ENCODE results near the gene LRRC75A. TPM values are rescaled to one million over a fixed set of nuclear protein-coding genes. Genes with fewer than 3 reads are reported as not detected.

The LRRC75A gene
- total RNA-seq, 4 donors from 2014 or later = 4.0 to 16.7 (median 7.8) TPM

DNA sequence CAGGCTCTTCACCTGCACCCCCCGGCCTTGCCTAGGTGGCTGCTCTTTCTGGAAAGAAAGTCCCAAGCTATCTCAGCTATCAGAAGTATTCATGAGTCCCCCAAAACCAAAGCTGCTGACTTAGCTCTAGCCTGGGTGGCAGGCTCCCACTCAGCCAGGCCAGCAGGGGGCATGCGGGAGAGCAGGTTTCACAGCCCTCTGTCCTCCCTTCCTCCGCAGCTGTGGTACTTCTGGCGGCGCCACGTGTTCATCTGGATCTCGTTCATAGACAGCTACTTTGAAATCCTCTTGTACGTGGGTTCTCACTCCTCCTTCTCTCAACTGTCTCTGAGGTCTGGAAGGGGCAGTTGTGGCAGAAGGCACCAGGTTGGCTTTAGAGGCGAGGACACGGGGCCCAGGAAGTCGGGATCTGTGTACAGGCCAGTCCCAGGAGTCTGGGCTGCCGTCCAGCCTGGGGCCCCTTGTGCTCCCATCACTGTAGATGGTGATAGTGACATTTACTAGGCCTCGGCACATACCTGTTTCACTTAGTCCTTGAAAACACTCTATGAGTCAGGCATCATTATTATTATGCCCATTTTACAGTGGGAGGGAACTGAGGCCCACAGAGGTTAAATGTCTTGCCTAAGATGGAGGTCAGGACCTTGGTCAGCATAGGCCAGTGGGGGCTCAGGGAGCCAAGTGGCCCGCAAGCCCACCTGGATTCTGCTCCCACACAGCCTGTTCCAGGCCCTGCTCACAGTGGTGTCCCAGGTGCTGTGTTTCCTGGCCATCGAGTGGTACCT, 63.7 kb downstream of the LRRC75A start:
- DNase-seq = peak; percentile 74 to 77
- no peaks in the 10 kb centered on the region for H3K36me3 ChIP-seq
- H3K4me3 ChIP-seq (replicated peaks in 1 of 3) = no peak overlapping the region
- no peaks in the 10 kb centered on the region for H3K9me3 ChIP-seq
- no peak for TF ChIP-seq POLR2A (IDR thresholded peaks at IDR 0.05)
- TF ChIP-seq, protein P1, sequence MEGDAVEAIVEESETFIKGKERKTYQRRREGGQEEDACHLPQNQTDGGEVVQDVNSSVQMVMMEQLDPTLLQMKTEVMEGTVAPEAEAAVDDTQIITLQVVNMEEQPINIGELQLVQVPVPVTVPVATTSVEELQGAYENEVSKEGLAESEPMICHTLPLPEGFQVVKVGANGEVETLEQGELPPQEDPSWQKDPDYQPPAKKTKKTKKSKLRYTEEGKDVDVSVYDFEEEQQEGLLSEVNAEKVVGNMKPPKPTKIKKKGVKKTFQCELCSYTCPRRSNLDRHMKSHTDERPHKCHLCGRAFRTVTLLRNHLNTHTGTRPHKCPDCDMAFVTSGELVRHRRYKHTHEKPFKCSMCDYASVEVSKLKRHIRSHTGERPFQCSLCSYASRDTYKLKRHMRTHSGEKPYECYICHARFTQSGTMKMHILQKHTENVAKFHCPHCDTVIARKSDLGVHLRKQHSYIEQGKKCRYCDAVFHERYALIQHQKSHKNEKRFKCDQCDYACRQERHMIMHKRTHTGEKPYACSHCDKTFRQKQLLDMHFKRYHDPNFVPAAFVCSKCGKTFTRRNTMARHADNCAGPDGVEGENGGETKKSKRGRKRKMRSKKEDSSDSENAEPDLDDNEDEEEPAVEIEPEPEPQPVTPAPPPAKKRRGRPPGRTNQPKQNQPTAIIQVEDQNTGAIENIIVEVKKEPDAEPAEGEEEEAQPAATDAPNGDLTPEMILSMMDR (IDR thresholded peaks at IDR 0.05) = peak in 5 of 6 experiments; percentile 46 to 77 (median 65)
- H3K27me3 ChIP-seq = no peaks in the 10 kb centered on the region
- intact Hi-C loops (cut with DNase I) = no loop called here
- 41 to 59% methylated on average over 14 of the region's 15 CpGs for WGBS, 2 donors
- H3K27ac ChIP-seq = no peak overlapping the region
- H3K4me1 ChIP-seq = no peaks in the 10 kb centered on the region

GRCh38 chr17:16427020-16427419, 65.0 kb downstream of the LRRC75A start:
- TF ChIP-seq, protein P1 (IDR thresholded peaks at IDR 0.05) = no peak
- TF ChIP-seq POLR2A (IDR thresholded peaks at IDR 0.05) = no peak
- WGBS, 2 donors = 99 to 100% methylated on average over 3 of the region's 3 CpGs
- Histone ChIP-seq H3K9me3 (no peaks in the 10 kb centered on the region), H3K27ac (no peak overlapping the region), H3K36me3 (no peaks in the 10 kb centered on the region), H3K27me3 (no peaks in the 10 kb centered on the region), H3K4me3 (replicated peaks in 1 of 3) (no peak overlapping the region), H3K4me1 (no peaks in the 10 kb centered on the region)
- DNase-seq = no peak
- intact Hi-C loops (cut with DNase I) = no loop called here

- DNase-seq = no peak
- Histone ChIP-seq H3K36me3 (no peaks in the 10 kb centered on the region), H3K9me3 (no peaks in the 10 kb centered on the region), H3K27me3 (no peaks in the 10 kb centered on the region), H3K4me3 (replicated peaks in 1 of 3) (no peak overlapping the region), H3K4me1 (no peaks in the 10 kb centered on the region), H3K27ac (no peak overlapping the region)
- WGBS, 2 donors = 64 to 69% methylated on average over 19 of the region's 20 CpGs
- TF ChIP-seq POLR2A (IDR thresholded peaks at IDR 0.05) = no peak
- TF ChIP-seq, protein P1 (IDR thresholded peaks at IDR 0.05) = no peak
- intact Hi-C loops (cut with DNase I) = no loop called here
Observed at GRCh38 chr17:16425698-16426659, 66.0 kb downstream of the LRRC75A start.

DNA sequence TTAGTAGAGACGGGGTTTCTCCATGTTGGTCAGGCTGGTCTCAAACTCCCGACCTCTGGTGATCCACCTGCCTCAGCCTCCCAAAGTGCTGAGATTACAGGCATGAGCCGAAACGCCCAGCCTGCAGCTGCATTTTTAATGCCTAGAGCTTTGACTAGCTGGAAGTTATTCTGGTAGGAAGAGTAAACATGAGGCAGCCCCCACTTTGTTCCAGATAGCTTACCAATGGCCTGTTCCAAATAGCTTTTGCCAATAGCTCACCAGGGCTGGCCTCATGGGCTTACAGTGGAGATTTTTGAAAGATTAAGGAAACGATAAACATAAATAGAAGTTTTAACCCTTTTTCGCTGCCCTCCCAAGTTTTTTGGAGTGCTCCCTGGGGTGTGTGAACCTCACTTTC, 66.8 kb downstream of the LRRC75A start:
- H3K36me3 ChIP-seq = no peaks in the 10 kb centered on the region

More for the DNA sequence above, 66.8 kb downstream of the LRRC75A start:
- Histone ChIP-seq H3K9me3 (no peaks in the 10 kb centered on the region), H3K27ac (no peak overlapping the region), H3K4me1 (peaks cover 0 to 3% of the 10 kb centered on the region in 2 donors), H3K27me3 (no peaks in the 10 kb centered on the region), H3K4me3 (replicated peaks in 1 of 3) (no peak overlapping the region)
- DNase-seq = no peak
- intact Hi-C loops (cut with DNase I) = no loop called here
- WGBS, 2 donors = 77 to 80% methylated on average over 6 of the region's 6 CpGs
- TF ChIP-seq, protein P1 (IDR thresholded peaks at IDR 0.05) = no peak
- TF ChIP-seq POLR2A (IDR thresholded peaks at IDR 0.05) = no peak

Data from thyroid gland (tissue), 4 donors.